ENCODE results near the gene ZNF350. TPM values are rescaled to one million over a fixed set of nuclear protein-coding genes. Genes with fewer than 3 reads are reported as not detected.
A peak's percentile ranks its signal among the peaks of the same experiment; 100 is the strongest.
"Not testable (repeated sequence)": the region's sequence is repeated elsewhere in the genome, so short reads cannot be mapped to it uniquely, and the experiment has no call there.

The ZNF350 gene
- polyA plus RNA-seq, 3 donors: 9.1 to 14.0 (median 9.9) TPM

- no peak overlapping the region for H3K4me3 Mint-ChIP-seq
Measured at GRCh38 chr19:51977346-51977745, 9.3 kb downstream of the ZNF350 start.

GRCh38 chr19:51976852-51977251 lies 9.8 kb downstream of the ZNF350 start:
- H3K9me3 Mint-ChIP-seq: peaks cover 49 to 97% (median 92%) of the 10 kb centered on the region in 7 donors
- peaks cover 4% of the 10 kb centered on the region for H3K4me1 Mint-ChIP-seq
- peaks cover 34 to 100% of the 10 kb centered on the region in 2 donors for H3K36me3 ChIP-seq (replicated peaks in 1 of 2; ENCODE audit: control insufficient read depth in 1 of 2, insufficient read depth in 2 of 2, low read length in 2 of 2)
- peaks cover 0 to 10% of the 10 kb centered on the region in 2 donors for H3K4me1 ChIP-seq (ENCODE audit: control insufficient read depth in 1 of 2, insufficient read depth in 2 of 2, low read length in 2 of 2)
- no peak overlapping the region for H3K9ac ChIP-seq (ENCODE audit: insufficient read depth, low read length, poor library complexity, severe bottlenecking)
- H2AFZ ChIP-seq (ENCODE audit: insufficient read depth, low read depth, low read length, poor library complexity, severe bottlenecking): no peak overlapping the region
- H3K27me3 Mint-ChIP-seq (ENCODE audit: low read depth in 3 of 3): no peaks in the 10 kb centered on the region
- no peak overlapping the region for H3K4me3 Mint-ChIP-seq
- intact Hi-C loops (cut with micrococcal nuclease): no loop called here
- DNase-seq: no peak
- peaks cover 75% of the 10 kb centered on the region for H3K79me2 ChIP-seq (ENCODE audit: insufficient read depth, low read length)
- H3K36me3 Mint-ChIP-seq: peaks cover 67 to 88% of the 10 kb centered on the region in 2 donors
- no peaks in the 10 kb centered on the region for H4K20me1 ChIP-seq (ENCODE audit: insufficient read depth, low read length)
- peak overlapping the region in 1 of 3 experiments; percentile 23 for H3K4me3 ChIP-seq (replicated peaks in 1 of 3; ENCODE audit: low read depth in 2 of 3, low read length in 3 of 3)
- H3K27me3 ChIP-seq (ENCODE audit: control insufficient read depth in 2 of 2, insufficient read depth in 2 of 2, low read length in 2 of 2): no peaks in the 10 kb centered on the region
- H3K9me3 ChIP-seq (replicated peaks in 1 of 2; ENCODE audit: control insufficient read depth in 1 of 2, insufficient read depth in 1 of 2, low read length in 2 of 2): peaks cover 76 to 99% of the 10 kb centered on the region in 2 donors
- H3K4me2 ChIP-seq (replicated peaks; ENCODE audit: extremely low read depth, low read length, poor library complexity, severe bottlenecking): no peak overlapping the region
- no peak overlapping the region for H3K27ac ChIP-seq (ENCODE audit: low read depth in 1 of 2, low read length in 2 of 2)
- no CpG with 5 or more reads among the region's 3 CpGs for WGBS (ENCODE audit: insufficient coverage)
- H3K27ac Mint-ChIP-seq: no peak overlapping the region
- no peak for TF ChIP-seq CTCF (IDR thresholded peaks at IDR 0.05)

More at GRCh38 chr19:51977346-51977745, 9.3 kb downstream of the ZNF350 start:
- H2AFZ ChIP-seq (ENCODE audit: insufficient read depth, low read depth, low read length, poor library complexity, severe bottlenecking): no peak overlapping the region
- H3K4me3 ChIP-seq (replicated peaks in 1 of 3; ENCODE audit: low read depth in 2 of 3, low read length in 3 of 3): peak overlapping the region in 1 of 3 experiments; percentile 33
- no peak overlapping the region for H3K27ac Mint-ChIP-seq
- H3K27ac ChIP-seq (ENCODE audit: low read depth in 1 of 2, low read length in 2 of 2): no peak overlapping the region
- peaks cover 30 to 100% of the 10 kb centered on the region in 2 donors for H3K36me3 ChIP-seq (replicated peaks in 1 of 2; ENCODE audit: control insufficient read depth in 1 of 2, insufficient read depth in 2 of 2, low read length in 2 of 2)
- H3K4me1 Mint-ChIP-seq: peaks cover 4% of the 10 kb centered on the region
- peaks cover 73 to 99% of the 10 kb centered on the region in 2 donors for H3K9me3 ChIP-seq (replicated peaks in 1 of 2; ENCODE audit: control insufficient read depth in 1 of 2, insufficient read depth in 1 of 2, low read length in 2 of 2)
- no peaks in the 10 kb centered on the region for H4K20me1 ChIP-seq (ENCODE audit: insufficient read depth, low read length)
- H3K36me3 Mint-ChIP-seq: peaks cover 65 to 86% of the 10 kb centered on the region in 2 donors
- WGBS (ENCODE audit: insufficient coverage): 87% methylated on average over 6 of the region's 7 CpGs
- H3K9ac ChIP-seq (ENCODE audit: insufficient read depth, low read length, poor library complexity, severe bottlenecking): no peak overlapping the region
- TF ChIP-seq CTCF (IDR thresholded peaks at IDR 0.05): no peak
- peaks cover 47 to 96% (median 91%) of the 10 kb centered on the region in 7 donors for H3K9me3 Mint-ChIP-seq
- H3K4me1 ChIP-seq (ENCODE audit: control insufficient read depth in 1 of 2, insufficient read depth in 2 of 2, low read length in 2 of 2): peaks cover 0 to 10% of the 10 kb centered on the region in 2 donors
- no peak for DNase-seq
- intact Hi-C loops (cut with micrococcal nuclease): no loop called here
- no peaks in the 10 kb centered on the region for H3K27me3 ChIP-seq (ENCODE audit: control insufficient read depth in 2 of 2, insufficient read depth in 2 of 2, low read length in 2 of 2)
- peaks cover 80% of the 10 kb centered on the region for H3K79me2 ChIP-seq (ENCODE audit: insufficient read depth, low read length)
- no peaks in the 10 kb centered on the region for H3K27me3 Mint-ChIP-seq (ENCODE audit: low read depth in 3 of 3)
- no peak overlapping the region for H3K4me2 ChIP-seq (replicated peaks; ENCODE audit: extremely low read depth, low read length, poor library complexity, severe bottlenecking)

- Mint-ChIP-seq H3K9me3 (peaks cover 53 to 97% (median 93%) of the 10 kb centered on the region in 7 donors), H3K36me3 (peaks cover 69 to 88% of the 10 kb centered on the region in 2 donors)
- H3K4me2 ChIP-seq (replicated peaks; ENCODE audit: extremely low read depth, low read length, poor library complexity, severe bottlenecking); DNase-seq; H3K27me3 ChIP-seq (ENCODE audit: control insufficient read depth in 2 of 2, insufficient read depth in 2 of 2, low read length in 2 of 2); H4K20me1 ChIP-seq (ENCODE audit: insufficient read depth, low read length); intact Hi-C loops (cut with micrococcal nuclease); H3K4me1 ChIP-seq (ENCODE audit: control insufficient read depth in 1 of 2, insufficient read depth in 2 of 2, low read length in 2 of 2); H3K4me3 Mint-ChIP-seq; H2AFZ ChIP-seq (ENCODE audit: insufficient read depth, low read depth, low read length, poor library complexity, severe bottlenecking); H3K27ac Mint-ChIP-seq; H3K9ac ChIP-seq (ENCODE audit: insufficient read depth, low read length, poor library complexity, severe bottlenecking); H3K27ac ChIP-seq (ENCODE audit: low read depth in 1 of 2, low read length in 2 of 2); H3K4me1 Mint-ChIP-seq; H3K27me3 Mint-ChIP-seq (ENCODE audit: low read depth in 3 of 3): not testable (repeated sequence)
- H3K36me3 ChIP-seq (replicated peaks in 1 of 2; ENCODE audit: control insufficient read depth in 1 of 2, insufficient read depth in 2 of 2, low read length in 2 of 2): peaks cover 44 to 100% of the 10 kb centered on the region in 2 donors
- peaks cover 65% of the 10 kb centered on the region for H3K79me2 ChIP-seq (ENCODE audit: insufficient read depth, low read length)
- peak overlapping the region in 1 of 3 experiments; percentile 38 for H3K4me3 ChIP-seq (replicated peaks in 1 of 3; ENCODE audit: low read depth in 2 of 3, low read length in 3 of 3)
- peaks cover 80 to 100% of the 10 kb centered on the region in 2 donors for H3K9me3 ChIP-seq (replicated peaks in 1 of 2; ENCODE audit: control insufficient read depth in 1 of 2, insufficient read depth in 1 of 2, low read length in 2 of 2)
- over 99% methylated on average over 14 of the region's 17 CpGs for WGBS (ENCODE audit: insufficient coverage)
Measured at GRCh38 chr19:51975787-51976186, 10.9 kb downstream of the ZNF350 start.
